GM18511 (cell line): ENCODE data around the gene ALG8.
"Not testable (repeated sequence)": the region's sequence is repeated elsewhere in the genome, so short reads cannot be mapped to it uniquely, and the experiment has no call there.

Experiments
- ATAC-seq: cut with Tn5 transposase; IDR thresholded peaks from one replicate; pipeline ENCODE4 v1.9.1; 2021; ENCODE audit warnings: mild to moderate bottlenecking, moderate library complexity; ENCODE audit not compliant: unreplicated experiment

ALG8 gene

DNA sequence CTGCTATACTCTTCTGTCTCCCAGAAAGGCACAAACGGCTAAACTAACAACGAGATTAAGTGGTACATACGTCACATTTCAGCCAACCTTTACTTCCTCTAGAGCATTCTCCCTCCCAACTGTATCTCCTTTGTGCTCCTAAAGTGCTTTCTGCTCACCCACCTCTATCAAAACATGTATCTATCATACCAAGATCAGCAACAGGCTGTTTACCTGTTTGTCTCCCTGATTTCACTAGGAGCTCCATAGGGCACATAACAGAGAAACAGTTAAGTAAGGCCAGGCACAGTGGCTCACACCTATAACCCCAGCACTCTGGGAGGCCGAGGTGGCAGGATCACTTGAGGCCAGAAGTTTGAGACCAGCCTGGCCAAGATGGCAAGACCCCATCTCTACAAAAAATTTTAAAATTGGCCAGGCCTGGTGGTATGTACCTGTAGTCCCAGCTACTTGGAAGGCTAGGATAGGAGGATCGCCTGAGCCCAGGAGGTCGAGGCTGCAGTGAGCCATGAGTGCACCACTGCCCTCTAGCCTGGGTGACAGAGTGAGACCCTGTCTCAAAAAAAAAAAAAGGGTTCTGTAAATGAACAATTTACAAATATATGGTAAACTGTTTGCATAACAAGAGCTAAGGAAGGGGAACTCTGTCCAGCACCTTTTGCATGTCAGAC lies 62.6 kb downstream of the ALG8 start:
- ATAC-seq: no peak

DNA sequence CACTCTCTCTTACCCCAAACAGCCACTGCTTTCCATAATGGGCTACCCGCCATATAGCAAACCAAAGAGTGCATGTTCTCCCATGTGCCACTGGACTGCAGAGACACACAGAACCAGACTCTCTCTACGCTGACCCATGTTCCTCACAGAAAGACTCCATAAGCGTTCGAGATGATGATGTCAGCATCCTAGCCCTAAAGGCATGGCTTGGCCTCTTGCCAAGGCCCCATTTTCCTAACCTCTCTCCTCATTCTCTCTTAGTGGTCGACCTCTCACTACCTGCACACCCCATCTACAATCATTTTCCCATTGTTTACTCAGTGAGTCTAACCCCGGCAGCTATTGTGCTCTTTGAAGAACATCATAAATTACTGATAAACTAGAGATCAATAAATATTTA lies 64.7 kb downstream of the ALG8 start:
- ATAC-seq: no peak

DNA sequence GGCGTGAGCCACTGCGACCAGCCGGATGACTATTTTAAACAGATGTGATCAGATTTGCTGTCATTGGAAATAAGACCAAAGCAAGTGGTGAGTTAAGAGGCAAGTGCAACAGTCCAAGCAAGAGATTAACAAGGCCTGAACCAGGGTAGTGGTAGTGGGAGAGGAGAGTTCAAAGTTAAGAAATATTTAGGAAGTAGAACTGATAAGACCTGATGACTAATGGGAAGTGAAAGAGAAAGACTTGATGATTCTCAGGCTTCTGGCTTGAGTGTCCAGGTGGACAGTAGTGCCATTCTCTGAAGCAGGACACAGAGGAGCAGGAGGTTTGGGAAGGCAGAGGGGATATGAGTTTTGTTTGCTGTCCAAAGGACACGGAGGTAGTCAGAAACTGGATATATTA lies 67.0 kb downstream of the ALG8 start:
- ATAC-seq: no peak

DNA sequence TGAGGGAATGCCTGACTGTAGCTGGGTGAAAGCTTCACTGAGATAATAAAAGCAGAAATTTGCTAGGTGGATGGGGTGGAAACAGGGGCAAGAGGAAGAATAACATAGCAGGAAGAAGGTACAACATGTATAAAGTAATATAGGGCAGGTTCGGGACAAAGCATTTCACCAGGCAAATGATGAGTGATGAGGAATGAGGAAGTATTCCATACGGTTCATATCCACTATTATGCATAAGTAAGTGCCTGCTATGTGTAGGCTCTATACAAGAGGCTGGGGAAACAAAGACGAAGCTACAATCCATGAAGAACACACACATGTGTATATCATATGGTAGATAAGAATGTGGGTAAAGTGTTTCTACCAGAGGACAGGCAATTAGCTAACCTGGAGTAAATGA lies 67.7 kb downstream of the ALG8 start:
- ATAC-seq: no peak

DNA sequence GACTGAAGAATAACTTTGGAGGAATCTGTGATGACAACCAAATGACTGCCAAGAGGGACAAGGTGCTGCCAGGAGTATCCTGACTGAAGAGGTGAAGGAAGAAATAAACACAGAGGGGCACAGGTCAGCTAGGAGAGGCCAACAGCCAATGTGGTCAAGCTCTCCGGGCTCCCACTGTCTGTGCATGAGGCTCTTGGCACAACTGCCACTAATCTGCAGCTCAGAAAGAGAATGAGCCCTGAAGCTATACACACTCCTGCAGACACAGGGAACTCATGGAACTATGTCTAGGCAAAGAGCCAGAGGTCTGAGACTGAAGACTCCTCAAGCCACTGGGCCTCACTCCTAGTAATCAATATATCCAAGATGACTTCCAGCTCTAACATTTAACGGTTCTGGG lies 68.8 kb downstream of the ALG8 start:
- ATAC-seq: no peak

DNA sequence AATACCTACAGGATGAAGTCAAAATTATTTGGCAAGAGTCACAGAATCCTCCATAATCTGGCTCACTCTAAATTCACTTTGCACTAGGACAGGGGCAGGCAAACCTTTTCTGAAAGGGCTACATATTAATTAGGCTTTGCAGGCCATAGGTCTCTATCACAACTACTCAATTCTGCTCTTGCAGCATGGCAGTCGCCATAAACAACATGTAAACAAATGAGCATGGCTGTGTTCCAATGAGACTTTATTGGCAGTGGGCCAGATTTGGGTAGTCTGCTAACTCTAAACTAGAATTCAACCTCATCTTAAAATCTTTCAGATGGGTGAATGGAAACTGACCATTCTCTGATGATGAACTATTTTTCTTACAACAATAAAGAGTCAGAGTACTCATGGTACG lies 70.0 kb downstream of the ALG8 start:
- no peak for ATAC-seq

DNA sequence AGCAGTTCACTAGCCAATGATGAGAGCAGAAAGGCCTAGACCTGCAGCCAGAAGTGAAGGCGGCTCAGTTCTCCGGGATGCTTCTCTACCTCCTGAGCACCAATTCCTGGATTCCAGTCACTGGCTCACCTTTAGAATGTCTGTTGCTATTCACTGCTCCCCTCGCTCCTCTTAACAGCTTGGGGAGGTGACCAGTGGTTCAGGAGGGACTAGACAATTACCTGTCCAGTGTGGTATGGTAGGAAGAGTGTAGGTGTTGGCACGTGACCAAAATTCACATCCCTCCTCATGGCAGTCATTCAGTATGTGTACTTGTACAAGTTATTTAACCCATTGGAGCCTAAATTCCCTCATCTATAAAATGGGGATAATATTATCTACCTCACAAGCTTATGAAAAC lies 71.7 kb downstream of the ALG8 start:
- no peak for ATAC-seq

DNA sequence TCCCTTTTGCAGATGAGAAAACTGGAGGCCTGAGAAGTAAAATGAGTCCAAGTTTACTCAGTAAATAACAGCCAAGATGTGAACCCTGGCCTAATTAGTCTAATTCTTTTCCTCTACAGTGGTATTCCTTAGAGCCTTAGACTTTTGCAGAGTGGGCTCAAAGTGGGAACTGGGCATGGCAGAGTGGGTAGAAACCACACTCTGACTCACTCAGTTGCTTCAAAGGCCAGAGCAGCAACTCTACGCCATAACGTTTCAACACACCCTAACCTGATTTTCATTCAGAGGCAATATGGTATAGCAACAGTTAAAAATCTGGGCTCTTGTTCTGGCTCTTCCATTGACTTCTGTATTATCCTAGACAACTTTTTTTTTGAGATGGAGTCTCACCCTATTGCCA lies 73.0 kb downstream of the ALG8 start:
- ATAC-seq: no peak

DNA sequence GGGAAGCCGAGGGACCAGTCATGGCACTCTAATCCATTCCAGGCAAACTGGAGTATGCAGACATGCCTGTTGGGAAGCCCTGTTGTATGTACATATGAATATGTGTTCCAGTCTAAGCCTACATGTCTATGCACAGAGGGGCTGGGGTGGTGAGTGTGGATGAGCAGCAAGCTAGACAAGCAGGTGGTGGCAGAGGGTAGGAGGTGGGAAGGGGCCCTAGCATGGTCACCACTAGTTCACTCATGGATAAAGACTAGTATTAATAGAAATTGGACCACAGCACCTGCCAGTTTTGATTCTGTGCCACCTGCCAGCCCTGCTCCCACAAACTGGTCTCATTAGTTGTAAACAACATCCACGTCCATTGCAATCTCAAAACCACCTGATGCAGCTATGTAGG lies 74.2 kb downstream of the ALG8 start:
- ATAC-seq: no peak

DNA sequence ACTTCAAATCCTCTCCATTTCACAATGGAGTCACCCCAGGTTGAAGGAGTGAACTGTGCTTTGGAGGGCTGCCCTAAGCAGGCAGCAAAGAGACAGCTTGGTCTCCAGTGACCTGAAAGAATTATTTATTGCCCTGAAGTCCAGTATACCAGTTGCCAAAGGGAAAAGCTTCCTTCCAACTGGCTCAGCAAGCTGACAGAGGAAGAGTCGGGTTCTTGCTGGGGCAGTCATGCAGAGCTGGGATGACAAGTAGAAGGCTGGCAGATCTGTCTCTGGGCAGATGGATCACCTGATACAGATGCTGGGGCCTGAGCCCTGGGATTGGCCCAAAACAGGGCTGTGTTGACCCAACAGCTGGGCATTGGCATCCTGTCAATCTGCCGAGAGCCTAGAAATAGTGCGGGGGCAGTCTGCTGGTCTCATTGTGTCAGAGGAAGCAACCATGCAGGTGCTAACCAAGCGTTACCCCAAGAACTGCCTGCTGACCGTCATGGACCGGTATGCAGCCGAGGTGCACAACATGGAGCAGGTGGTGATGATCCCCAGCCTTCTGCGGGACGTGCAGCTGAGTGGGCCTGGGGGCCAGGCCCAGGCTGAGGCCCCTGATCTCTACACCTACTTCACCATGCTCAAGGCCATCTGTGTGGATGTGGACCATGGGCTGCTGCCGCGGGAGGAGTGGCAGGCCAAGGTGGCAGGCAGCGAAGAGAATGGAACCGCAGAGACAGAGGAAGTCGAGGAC lies 75.8 kb downstream of the ALG8 start, which contains the start of gene THRSP:
THRSP (plus strand) TSS at position 422 of the 742 bp plus-strand sequence; CDS start at position 443, 21 bp downstream.
- no peak for ATAC-seq

DNA sequence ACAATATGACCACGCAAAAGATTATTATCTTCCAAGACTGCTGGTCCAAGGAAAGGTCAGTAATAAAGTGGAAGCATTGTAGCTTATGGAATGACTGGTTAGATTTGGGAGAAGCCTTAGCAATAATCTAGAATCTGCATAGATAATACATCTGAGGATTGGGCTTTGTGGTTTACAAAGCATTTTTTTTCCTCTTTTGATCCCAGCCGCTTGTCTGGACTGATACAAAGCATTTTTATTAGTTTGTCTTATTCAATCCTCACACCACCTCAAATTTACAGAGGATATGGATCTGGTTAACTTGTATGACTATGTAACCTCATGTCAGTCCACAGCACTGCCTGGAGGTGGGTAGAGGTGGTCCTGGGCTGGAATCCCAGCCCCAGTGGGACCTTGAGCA lies 76.8 kb downstream of the ALG8 start:
- ATAC-seq: no peak

DNA sequence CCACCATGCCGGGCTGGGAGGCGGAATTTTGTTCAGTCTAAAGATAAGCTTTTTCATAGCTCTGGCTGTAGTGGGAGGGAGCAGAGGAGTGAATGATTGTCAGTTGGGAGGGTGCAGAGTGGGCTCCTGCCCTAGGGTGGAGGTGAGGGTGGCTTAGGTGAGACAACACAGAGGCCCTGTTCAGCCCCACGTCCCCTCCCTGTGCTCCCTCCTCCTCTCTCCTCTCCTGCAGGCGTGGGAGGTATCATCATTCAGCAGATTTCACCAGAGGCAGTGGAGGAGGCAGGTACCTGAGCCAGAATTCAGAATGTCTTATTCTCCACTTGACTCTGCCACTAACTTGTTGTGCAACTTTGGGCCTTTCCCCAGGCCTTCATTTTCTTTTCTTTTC lies 77.5 kb downstream of the ALG8 start:
- no peak for ATAC-seq

DNA sequence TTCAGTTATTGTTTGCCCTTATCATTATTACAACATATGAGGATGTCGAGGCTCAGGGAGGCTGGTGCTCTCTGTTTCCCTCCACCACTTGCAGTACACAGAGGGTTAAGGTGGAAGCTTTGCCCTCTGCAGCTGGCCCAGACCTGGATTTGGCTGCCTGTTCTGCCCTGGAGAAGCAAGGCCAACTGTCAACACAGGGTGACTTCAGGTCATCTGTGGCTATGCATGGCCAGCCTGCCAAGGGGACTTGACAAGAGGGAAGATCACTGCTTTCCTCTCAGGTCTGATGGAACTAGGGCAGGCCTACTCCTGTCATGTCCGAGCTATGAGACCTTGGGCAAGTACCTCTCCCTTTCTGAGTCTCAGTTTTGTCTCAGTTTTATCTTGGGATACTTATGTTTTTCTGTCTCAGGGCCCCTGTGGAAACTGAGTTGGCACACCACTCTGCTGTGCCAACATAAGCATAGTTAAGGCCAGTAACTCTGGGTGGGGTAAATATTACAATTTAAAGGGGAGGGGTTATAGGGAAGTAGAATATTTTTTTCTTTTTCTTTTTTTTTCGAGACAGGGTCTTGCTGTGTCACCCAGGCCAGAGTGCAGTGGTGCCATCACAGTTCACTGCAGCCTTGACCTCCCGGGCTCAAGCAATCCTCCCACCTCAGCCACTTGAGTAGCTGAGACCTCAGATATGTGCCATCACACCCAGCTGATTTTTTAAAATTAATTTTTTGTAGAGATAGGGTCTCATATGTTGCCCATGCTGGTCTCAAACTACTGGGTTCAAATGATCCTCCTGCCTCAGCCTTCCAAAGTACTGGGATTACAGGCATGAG lies 78.1 kb downstream of the ALG8 start:
- ATAC-seq: no peak

DNA sequence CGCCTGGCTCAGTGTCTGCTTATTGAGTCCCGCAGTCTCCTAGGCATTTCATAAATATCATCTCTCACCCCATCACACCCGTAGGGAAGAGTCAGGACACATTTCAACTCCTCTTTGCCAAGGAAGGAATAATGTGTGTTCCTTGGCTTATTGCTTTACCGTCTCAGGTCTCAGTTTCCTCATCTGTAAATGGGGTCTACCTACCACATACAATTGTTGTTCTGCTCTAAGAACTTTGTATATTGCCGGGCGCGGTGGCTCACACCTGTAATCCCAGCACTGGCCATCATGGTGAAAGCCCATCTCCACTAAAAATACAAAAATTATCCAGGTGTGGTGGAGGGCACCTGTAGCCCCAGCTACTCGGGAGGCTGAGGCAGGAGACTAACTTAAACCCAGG lies 78.9 kb downstream of the ALG8 start:
- ATAC-seq: no peak

DNA sequence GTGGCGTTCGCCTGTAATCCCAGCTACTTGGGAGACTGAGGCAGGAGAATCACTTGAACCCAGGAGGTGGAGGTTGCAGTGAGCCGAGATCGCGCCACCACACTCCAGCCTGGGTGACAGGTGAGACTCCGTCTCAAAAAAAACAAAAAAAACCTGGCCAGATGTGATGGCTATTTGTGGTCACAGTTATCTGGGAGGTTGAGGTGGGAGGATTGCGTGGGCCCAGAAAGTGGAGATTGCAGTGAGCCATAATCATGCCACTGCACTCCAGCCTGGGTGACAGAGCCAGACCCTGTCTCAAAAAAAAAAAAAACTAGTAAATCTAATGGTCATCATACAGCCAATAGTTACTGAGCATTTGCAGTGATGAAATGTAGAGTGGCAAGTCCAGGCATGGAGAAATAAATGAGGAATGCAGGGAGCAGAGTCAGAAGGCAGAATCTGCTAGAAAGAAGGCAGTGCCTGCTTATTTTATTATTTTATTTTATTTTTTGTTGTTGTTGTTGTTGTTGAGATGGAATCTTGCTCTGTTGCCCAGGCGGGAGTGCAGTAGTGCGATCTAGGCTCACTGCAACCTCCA lies 79.6 kb downstream of the ALG8 start:
- ATAC-seq: not testable (repeated sequence)

DNA sequence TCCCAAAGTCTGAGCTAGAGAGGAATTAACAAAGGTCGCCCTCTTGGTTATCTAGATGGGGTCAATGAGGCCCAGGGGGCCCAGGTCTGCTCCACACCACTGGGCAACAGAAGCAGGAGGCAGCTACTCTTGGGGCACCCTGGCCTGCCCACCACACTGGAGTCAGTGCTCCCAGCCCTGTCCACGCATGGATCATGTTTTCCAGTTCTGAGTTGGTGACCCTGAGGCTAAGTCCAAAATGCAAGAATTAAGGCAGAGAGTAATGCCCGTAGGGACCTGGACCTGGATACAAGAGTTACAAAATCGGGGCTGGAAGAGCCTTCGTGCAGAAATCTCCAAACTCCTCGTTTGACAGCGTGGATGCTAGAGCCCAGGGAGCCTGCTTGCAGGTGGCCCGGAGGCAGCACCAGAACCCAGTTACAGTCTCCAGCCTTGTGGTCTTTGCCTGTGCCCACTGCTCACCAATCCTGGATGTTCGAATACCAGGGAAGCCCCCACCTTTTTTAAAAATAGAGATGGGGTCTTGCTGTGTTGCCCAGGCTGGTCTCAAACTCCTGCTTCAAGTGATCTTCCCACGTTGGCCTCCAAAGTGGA lies 81.9 kb downstream of the ALG8 start:
- no peak for ATAC-seq

DNA sequence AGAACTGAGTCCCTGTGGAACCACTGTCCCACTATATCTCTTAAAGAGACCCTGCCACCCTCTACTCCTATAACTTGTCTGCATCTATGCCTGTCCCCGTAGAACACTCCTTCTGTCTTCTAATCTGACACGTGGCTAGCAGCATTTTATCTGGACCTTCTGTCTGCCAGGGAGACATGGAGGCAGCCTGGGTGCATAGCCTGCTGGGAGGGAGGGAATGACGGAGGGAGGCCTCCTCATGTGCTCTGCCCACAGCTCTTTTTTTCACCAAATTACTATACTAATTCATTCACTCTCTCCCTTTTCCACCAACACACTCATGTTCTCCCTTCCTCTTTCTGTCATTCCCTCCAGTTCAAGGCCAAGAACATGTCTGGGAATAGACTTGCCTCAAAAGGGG lies 83.3 kb downstream of the ALG8 start:
- ATAC-seq: no peak

DNA sequence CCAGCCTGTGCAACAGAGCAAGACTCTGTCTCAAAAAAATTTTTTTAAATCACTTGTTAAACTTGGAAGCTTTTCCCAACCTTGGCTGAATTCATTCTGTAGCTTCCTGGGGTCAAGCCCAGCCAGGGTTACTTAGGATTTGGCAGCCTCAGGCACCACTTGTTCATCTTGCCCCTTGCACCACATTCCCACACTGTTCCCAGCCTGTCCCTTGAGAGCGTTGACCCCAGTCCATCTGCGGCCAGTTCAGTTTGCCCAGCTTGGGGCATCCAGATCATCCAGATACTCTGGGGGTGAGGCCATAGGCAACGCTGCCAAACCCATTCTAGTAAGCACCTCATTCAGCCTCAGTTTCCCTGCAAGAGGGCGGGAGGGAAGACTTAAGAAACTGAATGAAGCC lies 84.5 kb downstream of the ALG8 start:
- ATAC-seq: no peak

DNA sequence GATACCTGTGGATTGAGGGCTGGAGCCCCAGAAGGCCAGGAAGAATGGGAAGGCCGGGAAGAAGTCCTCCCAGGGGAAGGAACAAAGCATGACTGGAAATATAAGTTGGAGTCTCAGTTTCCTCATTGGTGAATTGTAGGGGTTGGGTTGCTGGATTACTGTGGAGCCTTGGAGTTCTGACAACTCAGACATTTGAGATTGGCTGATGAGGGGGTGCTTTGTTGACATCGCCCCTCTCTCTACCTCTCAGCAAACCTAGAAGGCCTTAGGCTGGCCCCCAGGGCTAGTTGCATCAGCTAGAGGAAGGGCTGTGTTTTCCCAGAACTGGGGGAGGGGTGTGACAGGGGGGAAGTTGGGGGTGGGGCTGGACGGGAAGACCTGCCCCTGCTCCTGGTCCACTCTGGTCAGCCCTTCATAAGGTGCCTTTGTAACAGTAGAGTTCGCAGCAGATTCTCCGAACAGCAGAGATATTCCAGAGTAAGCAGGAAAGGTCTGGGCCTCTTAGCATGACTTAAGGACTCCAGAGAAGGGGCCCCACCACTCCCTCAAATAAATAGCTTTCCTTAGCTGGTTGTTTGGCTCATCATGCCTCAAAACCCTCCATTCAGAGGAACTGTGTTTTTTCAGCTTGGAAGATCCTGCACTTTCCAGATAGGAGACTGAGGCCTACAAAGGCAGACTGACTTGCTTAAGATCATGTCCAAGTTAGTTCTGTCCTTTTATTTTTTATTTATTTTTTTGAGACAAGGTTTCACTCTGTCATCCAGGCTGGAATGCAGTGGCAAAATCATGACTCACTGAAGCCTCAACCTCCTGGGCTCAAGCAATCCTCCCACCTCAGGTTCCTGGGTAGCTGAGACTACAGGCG lies 88.2 kb downstream of the ALG8 start:
- no peak for ATAC-seq
